GM18519 (cell line): ENCODE results near the gene CD9.

Experiments used
- ATAC-seq: cut with Tn5 transposase; IDR thresholded peaks from one replicate; pipeline ENCODE4 v1.9.1; 2021; ENCODE audit warnings: mild to moderate bottlenecking, moderate library complexity; ENCODE audit not compliant: unreplicated experiment, low FRiP score

CD9 gene

DNA sequence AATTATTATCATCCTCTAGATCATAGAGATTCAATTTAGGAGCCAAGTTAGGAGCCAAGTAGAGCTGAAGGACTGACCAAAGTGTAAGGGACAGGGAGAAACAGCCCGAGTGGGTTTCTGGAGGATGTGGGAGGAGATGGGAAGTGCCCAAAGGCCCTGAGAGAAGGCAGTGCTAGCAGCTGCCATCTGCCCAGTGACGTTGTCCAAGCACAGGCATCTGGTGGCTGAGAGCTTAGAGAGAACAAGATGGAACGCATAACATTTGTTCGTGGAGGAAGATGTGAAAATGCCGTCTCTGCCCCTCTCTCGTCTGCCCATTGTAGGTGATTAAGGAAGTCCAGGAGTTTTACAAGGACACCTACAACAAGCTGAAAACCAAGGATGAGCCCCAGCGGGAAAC, 34.7 kb downstream of the CD9 start:
- no peak for ATAC-seq

DNA sequence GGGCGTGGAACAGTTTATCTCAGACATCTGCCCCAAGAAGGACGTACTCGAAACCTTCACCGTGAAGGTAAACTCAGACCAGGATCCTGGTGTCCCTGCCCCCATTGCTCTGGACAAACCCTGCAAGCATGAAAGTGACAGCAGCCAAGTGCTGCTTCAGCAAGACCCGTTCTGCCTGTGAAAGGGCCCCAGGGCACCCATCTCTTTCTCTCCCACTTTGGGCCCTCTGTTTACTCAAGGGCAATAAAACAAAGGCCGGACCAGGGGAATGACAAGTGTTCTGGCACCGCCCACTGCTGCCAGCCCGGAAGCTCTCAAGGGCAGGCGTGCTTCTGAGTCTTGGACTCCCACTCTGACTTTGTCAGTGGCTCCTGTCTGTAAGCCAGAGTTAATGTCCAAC, 35.3 kb downstream of the CD9 start:
- no peak for ATAC-seq

DNA sequence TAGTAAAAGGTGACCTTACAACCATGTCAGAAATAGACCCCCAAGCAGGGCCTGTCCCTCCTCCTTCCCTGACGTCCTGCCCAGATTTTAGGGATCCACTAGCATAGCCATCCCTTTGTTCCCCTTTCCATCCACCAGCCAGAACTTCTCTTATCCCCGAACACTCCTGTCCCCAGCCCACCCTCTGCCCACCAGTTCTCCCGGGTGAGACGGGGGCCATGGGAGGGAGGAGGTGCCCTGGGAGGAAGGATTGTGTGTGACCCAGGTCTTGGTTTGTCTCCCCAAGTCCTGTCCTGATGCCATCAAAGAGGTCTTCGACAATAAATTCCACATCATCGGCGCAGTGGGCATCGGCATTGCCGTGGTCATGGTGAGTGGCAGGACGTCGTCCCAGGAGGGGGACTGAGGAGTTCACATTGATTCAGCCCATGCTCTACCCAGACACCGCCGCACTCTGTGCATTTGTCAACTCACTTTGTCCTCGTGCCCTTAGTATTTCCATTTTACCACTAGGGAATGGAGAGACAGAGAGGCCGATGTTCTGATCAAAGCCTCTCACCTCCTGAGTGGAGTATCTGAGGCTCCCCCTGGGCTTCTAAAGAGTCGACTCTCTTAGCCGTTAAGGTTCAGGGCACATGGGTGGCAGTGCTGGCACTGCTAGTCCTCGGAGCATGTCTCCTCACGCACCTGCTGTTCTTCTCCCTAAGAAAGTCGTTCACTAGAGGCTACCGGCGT, 35.9 kb downstream of the CD9 start:
- ATAC-seq = no peak

- ATAC-seq = no peak
Measured at GRCh38 chr12:6236641-6236940, 36.4 kb downstream of the CD9 start.

DNA sequence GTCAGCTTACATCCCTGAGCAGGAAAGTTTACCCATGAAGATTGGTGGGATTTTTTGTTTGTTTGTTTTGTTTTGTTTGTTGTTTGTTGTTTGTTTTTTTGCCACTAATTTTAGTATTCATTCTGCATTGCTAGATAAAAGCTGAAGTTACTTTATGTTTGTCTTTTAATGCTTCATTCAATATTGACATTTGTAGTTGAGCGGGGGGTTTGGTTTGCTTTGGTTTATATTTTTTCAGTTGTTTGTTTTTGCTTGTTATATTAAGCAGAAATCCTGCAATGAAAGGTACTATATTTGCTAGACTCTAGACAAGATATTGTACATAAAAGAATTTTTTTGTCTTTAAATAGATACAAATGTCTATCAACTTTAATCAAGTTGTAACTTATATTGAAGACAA, 37.6 kb downstream of the CD9 start:
- no peak for ATAC-seq

DNA sequence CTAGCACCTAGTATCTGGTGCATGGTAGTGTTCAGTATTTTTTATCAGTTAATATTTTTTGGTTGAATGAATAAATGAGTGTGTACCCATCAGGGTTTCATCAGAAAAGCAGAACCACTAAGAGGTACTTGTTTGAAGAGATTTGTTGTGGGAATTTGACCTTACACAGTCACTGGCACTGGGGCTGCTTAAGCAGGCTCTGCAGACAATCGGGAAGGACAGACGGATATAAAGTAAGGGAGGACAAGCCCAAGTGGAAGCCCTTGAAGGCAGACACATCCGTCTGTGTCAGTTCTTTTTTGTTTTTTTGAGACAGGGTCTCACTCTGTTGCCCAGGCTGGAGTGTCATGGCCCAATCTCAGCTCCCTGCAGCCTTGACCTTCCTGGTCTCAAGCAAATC, 38.7 kb downstream of the CD9 start:
- no peak for ATAC-seq

- ATAC-seq = no peak
Measured at GRCh38 chr12:6241495-6241894, 41.3 kb downstream of the CD9 start.

DNA sequence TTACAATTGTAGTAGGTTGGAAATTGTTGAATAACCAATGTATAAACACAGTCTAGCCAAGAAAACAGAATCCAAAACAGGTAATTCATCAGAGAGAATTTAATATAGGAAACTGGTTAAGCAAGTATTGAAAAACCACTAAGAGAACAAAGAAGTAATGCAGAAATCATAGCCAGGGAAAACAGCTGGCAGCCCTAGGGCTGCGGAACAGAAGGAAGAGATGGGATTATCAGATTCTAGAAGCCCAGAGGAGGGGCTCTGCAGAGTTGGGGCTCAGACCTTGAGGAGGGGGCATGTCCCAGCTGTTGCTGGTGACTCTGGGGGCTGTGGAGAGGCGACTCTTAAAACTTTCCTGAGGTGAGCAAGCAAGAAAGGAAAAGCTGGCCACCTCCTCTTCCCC, 49.4 kb downstream of the CD9 start:
- no peak for ATAC-seq

GRCh38 chr12:6250343-6250742, 50.1 kb downstream of the CD9 start:
- ATAC-seq = no peak

DNA sequence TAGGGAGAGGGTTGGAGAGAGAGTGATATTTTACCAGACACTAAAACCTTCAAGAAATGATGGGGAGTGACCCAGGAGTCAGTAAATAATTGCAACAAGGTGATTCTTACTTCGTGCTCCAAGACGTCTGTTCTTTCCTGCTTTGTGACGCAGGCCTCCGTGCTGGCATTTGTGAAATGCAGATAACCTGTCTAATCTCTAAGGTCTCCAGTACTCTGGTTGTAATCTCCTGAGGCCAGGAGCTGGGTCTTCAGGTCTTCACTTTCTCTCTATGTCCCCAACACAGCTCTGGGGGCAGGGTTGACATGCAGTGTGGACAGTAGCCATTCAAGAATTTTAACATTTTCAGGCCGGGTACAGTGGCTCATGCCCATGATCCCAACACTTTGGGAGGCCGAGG, 53.1 kb downstream of the CD9 start:
- no peak for ATAC-seq

DNA sequence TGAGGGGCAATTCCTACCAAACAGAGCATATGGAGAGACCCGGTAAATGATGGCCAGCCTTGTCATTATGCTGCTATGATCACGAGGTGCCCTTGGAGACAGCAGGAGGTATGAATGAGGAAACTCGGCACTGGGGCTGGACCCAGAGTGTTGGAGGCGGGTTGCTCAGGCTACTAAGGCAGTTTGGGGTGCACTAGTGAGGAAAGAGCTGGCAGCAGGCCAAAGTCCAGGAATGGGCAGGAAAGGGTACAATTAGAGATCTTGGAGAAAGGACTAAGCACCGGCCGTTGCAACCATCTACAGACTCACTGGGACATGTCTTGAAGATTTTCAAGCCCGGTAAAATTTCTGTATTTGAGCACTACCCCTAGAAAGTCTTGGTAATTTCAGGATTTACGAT, 54.3 kb downstream of the CD9 start:
- ATAC-seq = no peak

GRCh38 chr12:6257007-6257406, 56.8 kb downstream of the CD9 start:
- ATAC-seq = no peak

DNA sequence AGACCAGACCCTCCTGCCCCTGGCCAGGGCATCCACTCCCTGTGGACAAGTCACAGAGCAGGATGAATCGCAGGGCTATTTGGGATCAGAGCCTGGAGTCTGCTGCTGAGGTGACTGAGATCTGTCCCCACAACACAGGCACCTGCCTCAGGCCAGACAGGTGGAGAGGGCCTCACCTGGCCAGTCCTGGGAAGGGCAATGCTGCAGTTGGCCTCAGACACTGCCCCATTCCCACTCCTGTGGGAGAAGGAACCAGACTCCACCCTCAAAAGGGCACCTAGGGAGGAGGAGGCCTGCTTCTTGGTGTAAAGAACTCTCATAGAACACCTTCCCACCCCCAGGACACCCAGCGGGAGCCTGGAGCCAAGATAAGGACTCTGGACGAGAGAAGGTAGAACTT, 62.0 kb downstream of the CD9 start:
- ATAC-seq = no peak

DNA sequence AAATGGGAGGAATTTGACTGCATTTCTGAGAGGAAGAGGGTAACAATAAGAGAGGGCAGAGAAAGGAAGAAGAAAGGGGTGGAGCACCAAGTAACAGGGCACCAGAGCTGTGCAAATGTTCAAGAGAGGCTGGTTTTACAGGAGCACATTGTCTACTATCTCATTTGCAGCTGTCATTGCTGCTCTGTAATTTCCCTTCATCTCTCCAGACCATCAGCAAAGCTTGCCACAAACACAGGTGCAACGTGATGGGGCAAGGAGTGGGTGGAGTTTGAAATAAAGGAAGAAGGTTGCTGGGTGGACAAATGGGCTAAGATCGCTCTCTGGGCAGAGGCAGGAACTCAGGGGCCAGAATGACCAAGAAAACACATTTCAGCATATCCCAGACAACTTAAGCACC, 62.4 kb downstream of the CD9 start:
- no peak for ATAC-seq

DNA sequence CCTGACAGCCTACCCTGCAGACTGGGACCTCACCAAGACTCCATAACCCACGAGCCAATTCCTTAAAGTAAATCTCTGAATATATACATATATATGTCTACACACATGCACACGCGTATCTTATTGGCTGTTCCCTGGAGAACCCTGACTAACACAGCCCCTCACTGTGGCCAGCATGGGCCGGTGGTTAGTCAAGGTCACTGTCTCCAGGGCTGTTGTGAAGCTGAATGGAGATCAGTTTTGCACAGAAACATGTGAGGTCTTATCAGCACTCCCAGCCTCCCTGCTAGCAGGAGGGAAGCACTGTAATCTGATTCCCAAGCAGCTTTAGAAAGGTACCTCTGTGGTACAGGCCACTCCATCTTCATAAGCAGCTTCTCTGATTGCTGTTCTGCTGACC, 63.7 kb downstream of the CD9 start:
- ATAC-seq = no peak

DNA sequence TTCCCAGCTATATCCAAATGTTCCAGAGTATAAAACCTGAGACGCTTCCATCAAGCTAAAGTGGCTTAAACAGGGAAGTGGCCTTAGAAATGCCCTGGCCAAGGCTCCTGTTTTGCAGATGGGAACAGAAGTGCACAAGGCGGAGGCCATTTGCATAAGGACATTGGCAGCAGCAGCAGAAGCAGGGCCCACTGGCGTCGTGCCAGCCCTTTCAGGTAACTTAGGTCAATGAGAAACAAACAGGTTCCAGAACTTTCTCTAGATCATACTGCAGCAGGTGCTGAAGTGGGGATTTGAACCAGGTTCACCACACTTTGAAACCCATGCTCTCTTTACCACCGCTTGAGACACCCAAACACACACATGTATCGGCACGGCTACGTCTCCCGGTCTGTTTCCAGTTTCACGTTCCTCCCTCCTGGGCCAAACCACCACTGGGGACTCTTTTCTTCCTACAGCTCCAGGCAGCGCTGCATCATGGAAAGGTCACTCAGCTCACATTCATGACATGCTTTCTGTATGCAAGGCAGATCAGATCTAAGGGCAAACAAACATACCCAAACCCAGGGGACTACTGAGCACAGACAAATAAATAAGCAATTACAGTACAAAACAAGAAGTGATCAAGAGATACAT, 64.3 kb downstream of the CD9 start:
- no peak for ATAC-seq

- no peak for ATAC-seq
Measured at GRCh38 chr12:6265038-6265405, 64.8 kb downstream of the CD9 start.

GRCh38 chr12:6266541-6266966, 66.4 kb downstream of the CD9 start:
- ATAC-seq = no peak

GRCh38 chr12:6266971-6267721, 66.9 kb downstream of the CD9 start:
- no peak for ATAC-seq

- no peak for ATAC-seq
Measured at GRCh38 chr12:6268484-6269157, 68.4 kb downstream of the CD9 start.

DNA sequence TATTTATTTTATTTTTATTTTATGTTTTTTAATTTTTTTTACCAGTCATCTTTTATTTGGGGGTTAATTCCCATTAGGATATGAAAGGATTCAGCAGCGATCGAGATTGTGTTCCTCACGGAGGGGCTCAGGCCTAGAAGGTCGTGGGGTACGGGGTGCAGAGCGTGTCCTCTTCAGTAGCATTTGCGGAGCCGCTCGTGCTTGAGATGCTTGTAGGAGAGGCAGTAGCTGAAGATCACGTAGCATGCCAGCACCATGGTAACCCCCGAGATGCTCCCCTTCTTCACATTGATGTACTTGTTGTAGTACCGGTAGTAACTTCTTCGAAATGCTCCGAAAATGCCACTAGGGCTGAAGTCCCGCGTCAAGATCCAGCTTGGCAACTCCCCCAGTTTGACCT, 69.8 kb downstream of the CD9 start:
- ATAC-seq = no peak
